ENCODE measurements around the gene TMEM41B.
"Not testable (repeated sequence)": the region's sequence is repeated elsewhere in the genome, so short reads cannot be mapped to it uniquely, and the experiment has no call there.

Gene TMEM41B

DNA sequence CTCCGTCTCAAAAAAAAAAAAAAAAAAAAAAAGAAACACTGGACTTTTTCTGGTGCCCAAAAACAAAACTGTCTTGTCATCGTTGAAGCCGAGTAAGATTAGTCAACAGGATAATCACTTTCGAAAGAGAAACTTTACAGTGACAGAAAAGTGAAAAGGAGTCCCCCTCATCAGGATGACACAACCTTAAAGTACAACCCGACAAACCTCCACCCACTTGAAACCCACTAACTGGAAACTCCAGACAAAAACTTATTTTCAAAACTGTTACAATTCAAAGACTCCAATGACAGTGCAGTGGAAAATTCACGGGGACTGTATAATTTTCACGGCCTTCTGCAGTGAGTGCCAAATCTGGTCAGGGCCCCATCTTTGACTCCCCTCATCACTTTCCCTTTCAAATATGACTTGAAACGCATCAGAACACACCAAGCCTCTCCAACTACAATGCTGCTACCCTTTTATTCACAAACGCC lies 50.5 kb downstream of the TMEM41B start:
- peak; percentile 15 to 45 (median 30) for DNase-seq (ENCODE audit: low read depth in 4 of 4, low spot score in 1 of 4)

- not testable (repeated sequence) for DNase-seq (ENCODE audit: low read depth in 4 of 4, low spot score in 1 of 4)
These were observed 53.6 kb downstream of the TMEM41B start for GRCh38 chr11:9260838-9261146.

DNA sequence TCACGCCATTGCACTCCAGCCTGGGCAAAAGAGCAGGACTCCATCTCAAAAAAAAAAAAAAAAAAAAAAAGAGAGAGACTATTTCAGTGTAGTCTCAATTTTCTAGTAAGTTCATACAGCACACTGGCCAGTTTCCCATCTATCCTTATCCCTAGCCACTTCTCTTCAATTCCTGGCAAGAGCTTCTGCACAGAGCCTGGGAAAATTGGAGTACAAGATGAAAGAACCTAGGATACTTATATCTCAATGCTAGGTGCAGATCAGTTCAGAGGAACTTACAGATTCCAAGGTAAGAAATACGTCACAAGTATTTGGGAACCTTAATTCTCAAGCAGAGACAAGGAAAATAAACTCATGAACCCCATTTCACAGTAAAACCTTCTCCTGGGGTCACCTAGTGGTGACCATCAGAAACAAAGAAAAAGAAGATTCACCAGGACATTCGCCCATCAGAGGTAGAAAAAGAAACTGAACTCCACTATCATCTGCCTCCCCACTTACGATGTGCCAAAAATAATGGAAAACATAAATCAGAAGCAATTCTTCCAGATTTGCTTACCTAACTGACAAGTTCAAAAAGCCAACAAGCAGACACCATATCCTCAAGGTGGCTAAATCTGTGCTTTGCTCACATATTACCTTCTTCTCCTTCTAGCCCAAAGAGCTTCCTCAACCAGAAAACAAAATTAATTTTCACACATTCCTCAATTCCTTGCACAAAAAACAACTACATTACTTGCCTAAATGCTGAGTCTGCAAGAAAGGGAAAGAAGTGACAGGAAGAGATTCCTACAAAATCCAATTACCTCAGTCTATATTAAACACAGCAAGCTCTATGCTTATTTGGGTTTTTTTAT lies 54.2 kb downstream of the TMEM41B start:
- no peak for DNase-seq (ENCODE audit: low read depth in 4 of 4, low spot score in 1 of 4)

GRCh38 chr11:9258279-9258678 lies 56.1 kb downstream of the TMEM41B start:
- DNase-seq (ENCODE audit: low read depth in 4 of 4, low spot score in 1 of 4) = not testable (repeated sequence)

GRCh38 chr11:9254416-9254815 lies 60.0 kb downstream of the TMEM41B start:
- no peak for DNase-seq (ENCODE audit: low read depth in 4 of 4, low spot score in 1 of 4)

- no peak for DNase-seq (ENCODE audit: low read depth in 4 of 4, low spot score in 1 of 4)
These were observed 61.3 kb downstream of the TMEM41B start for GRCh38 chr11:9253086-9253485.

DNA sequence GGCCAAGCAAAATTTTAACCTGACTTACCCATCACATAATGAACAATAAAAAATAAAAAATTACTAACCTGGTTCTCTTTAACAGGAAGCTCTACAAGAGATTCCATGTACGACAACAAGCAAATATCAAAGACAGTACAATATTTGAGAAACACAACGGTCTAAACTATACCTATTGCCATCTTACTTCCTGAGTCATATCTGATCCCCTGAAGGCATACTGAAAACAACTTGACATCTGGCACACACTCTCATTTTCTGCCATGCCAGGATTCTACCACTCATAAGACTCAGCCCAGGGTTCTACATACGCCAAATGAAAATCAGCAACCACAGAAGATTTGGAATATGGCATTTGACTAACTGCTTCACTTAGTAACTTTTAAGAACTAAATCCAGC lies 63.1 kb downstream of the TMEM41B start:
- no peak for DNase-seq (ENCODE audit: low read depth in 4 of 4, low spot score in 1 of 4)

GRCh38 chr11:9250139-9250582 lies 64.2 kb downstream of the TMEM41B start:
- DNase-seq (ENCODE audit: low read depth in 4 of 4, low spot score in 1 of 4) = no peak

DNA sequence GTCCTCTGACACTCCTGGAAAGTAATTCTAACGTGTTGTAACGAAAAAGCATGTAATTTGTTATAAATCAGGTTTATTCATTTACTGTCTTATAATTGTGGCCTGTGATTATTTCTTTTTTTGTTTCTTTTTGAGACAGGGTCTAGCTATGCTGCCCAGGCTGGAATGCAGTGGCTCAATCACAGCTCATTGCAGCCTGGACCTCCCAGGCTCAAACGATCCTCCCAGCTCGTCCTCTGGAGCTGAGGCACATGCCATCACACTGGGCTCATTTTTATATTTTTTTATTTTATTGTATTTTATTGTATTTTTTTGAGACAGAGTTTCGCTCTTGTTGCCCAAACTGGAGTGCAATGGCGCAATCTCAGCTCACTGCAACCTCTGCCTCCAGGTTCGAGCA lies 65.1 kb downstream of the TMEM41B start:
- no peak for DNase-seq (ENCODE audit: low read depth in 4 of 4, low spot score in 1 of 4)

DNA sequence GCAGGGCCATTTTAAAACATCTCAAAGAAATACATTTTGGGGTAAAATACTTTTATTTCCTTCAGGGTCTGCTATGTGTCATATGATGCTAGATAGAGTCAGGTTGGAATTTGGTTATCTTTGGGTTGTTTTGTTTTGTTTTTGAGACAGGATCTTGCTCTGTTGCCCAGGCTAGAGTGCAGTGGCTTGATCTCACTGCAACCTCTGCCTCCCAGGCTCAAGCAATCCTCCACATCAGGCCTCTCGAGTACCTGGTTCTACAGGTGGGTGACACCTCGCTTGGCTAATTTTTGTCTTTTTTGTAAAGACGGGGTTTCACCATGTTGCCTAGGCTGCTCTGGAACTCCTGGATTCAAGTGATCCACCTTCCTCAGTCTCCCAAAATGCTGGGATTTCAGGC lies 66.5 kb downstream of the TMEM41B start:
- no peak for DNase-seq (ENCODE audit: low read depth in 4 of 4, low spot score in 1 of 4)

- not testable (repeated sequence) for DNase-seq (ENCODE audit: low read depth in 4 of 4, low spot score in 1 of 4)
These were observed 78.2 kb downstream of the TMEM41B start for GRCh38 chr11:9236242-9236641.

DNA sequence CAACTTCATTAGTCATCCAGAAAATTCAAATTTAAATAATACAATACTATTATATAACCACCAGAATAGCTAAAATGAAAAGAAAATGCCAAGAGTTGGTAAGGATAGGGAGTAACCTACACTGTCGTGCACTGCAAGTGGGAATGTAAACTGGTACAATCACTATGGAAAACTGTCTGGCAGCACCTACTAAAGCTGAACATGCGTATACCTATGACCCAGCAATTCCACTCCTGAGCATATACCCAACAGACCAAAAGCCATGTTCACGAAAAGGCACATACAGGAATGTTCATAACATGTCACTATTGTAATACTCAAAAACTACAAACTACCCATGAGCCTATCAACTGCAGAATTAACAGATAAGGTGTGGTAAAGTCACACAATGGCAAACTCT lies 81.9 kb downstream of the TMEM41B start:
- DNase-seq (ENCODE audit: low read depth in 4 of 4, low spot score in 1 of 4) = no peak

GRCh38 chr11:9231848-9232177 lies 82.6 kb downstream of the TMEM41B start:
- no peak for DNase-seq (ENCODE audit: low read depth in 4 of 4, low spot score in 1 of 4)

All from stimulated activated CD4-positive, alpha-beta T cell treated with anti-CD3 and anti-CD28 coated beads, Interleukin-1b, Interleukin-23, amount 100 ng/mL, for 24 hours (primary cell).